GM12878 (cell line): ENCODE data around the gene TES.

Source experiments
- CEBPB ChIP-seq, 2 experiments: fragments of 150-350 bp in 1 of 2; IDR thresholded peaks; 2 replicates each; pipeline ENCODE4 v1.6.1; 2012 to 2014; ENCODE audit warnings: low read depth in 2 of 2, low read length in 2 of 2, borderline replicate concordance in 1 of 2, inconsistent platforms in 1 of 2
- CTCF ChIP-seq, 3 experiments: IDR thresholded peaks in 2 of 3; conservative IDR thresholded peaks in 1 of 3; 2 replicates each; pipeline ENCODE4 v1.5.1; 2011; ENCODE audit warnings: low read depth in 3 of 3, low read length in 3 of 3, mild to moderate bottlenecking in 3 of 3, control low read depth in 2 of 3, moderate library complexity in 2 of 3, inconsistent platforms in 1 of 3, mixed read lengths in 1 of 3; ENCODE audit not compliant: control insufficient read depth in 2 of 3, insufficient read depth in 1 of 3; ENCODE audit errors: extremely low read depth in 1 of 3
- ELK1 ChIP-seq: IDR thresholded peaks from 2 replicates; pipeline ENCODE4 v1.6.1; 2012; ENCODE audit warnings: low read depth, low read length, improper control_type of control experiment
- EP300 ChIP-seq, 2 experiments: fragments of 150-350 bp in 1 of 2; IDR thresholded peaks; 2 replicates each; pipeline ENCODE4 v1.6.1; 2011 to 2012; ENCODE audit warnings: low read depth in 2 of 2, low read length in 2 of 2, borderline replicate concordance in 1 of 2, improper control_type of control experiment in 1 of 2, inconsistent platforms in 1 of 2; ENCODE audit not compliant: control insufficient read depth in 1 of 2
- EZH2 ChIP-seq: IDR thresholded peaks from 2 replicates; pipeline ENCODE4 v1.6.1; 2012; ENCODE audit warnings: low read depth, mild to moderate bottlenecking, control low read depth, inconsistent platforms, low read length, borderline replicate concordance; ENCODE audit not compliant: control insufficient read depth
- NFYB ChIP-seq: IDR thresholded peaks from 2 replicates; pipeline ENCODE4 v1.6.1; 2011; ENCODE audit warnings: low read depth, mild to moderate bottlenecking, low read length, improper control_type of control experiment, moderate library complexity; ENCODE audit not compliant: insufficient read depth
- PAX5 ChIP-seq: IDR thresholded peaks from 2 replicates; pipeline ENCODE4 v1.6.1; 2011; ENCODE audit warnings: low read depth, low read length, borderline replicate concordance
- POLR2A ChIP-seq: IDR thresholded peaks from 2 replicates; pipeline ENCODE4 v1.6.1; 2011; ENCODE audit warnings: low read depth, mild to moderate bottlenecking, low read length
- RELA ChIP-seq: fragments of 450-650 bp; IDR thresholded peaks from 2 replicates; pipeline ENCODE4 v1.8.0; 2014; ENCODE audit warnings: borderline replicate concordance; ENCODE audit not compliant: partially characterized antibody
- SMAD1 ChIP-seq: fragments of 450-650 bp; IDR thresholded peaks from 2 replicates; pipeline ENCODE4 v1.6.1; 2018; ENCODE audit warnings: mild to moderate bottlenecking, low read depth; ENCODE audit not compliant: partially characterized antibody
- SMC3 ChIP-seq: IDR thresholded peaks from 2 replicates; pipeline ENCODE4 v1.6.1; 2011; ENCODE audit warnings: low read length, improper control_type of control experiment, borderline replicate concordance
- SP1 ChIP-seq: IDR thresholded peaks from one replicate; pipeline ENCODE4 v1.6.1; 2011; ENCODE audit warnings: low read depth, low read length
- TCF12 ChIP-seq: IDR thresholded peaks from 2 replicates; pipeline ENCODE4 v1.6.1; 2011; ENCODE audit warnings: low read depth, mild to moderate bottlenecking, low read length
- USF2 ChIP-seq: IDR thresholded peaks from 2 replicates; pipeline ENCODE4 v1.6.1; 2011; ENCODE audit warnings: low read depth, low read length, improper control_type of control experiment, borderline replicate concordance

GRCh38 chr7:116206141-116206540 is 4.2 kb upstream of the TES start:
- TF ChIP-seq RELA = no peak
- no peak for TF ChIP-seq SMC3
- TF ChIP-seq ELK1 = no peak
- TF ChIP-seq EZH2 = no peak
- no peak for TF ChIP-seq SP1
- TF ChIP-seq PAX5 = no peak
- TF ChIP-seq NFYB = no peak
- TF ChIP-seq CTCF (IDR thresholded peaks at IDR 0.05 in 2 of 3, conservative IDR thresholded peaks at IDR 0.05 in 1 of 3; ENCODE audit: control insufficient read depth in 2 of 3, extremely low read depth in 1 of 3, insufficient read depth in 1 of 3, low read depth in 3 of 3, low read length in 3 of 3) = no peak
- no peak for TF ChIP-seq CEBPB (IDR thresholded peaks at IDR 0.05; ENCODE audit: borderline replicate concordance in 1 of 2, low read depth in 2 of 2, low read length in 2 of 2)
- no peak for TF ChIP-seq EP300 (IDR thresholded peaks at IDR 0.05; ENCODE audit: borderline replicate concordance in 1 of 2, control insufficient read depth in 1 of 2, low read depth in 2 of 2, low read length in 2 of 2)
- no peak for TF ChIP-seq TCF12
- TF ChIP-seq SMAD1 = no peak
- TF ChIP-seq POLR2A = no peak
- no peak for TF ChIP-seq USF2
